ENCODE measurements around the gene SNX22.

DNA sequence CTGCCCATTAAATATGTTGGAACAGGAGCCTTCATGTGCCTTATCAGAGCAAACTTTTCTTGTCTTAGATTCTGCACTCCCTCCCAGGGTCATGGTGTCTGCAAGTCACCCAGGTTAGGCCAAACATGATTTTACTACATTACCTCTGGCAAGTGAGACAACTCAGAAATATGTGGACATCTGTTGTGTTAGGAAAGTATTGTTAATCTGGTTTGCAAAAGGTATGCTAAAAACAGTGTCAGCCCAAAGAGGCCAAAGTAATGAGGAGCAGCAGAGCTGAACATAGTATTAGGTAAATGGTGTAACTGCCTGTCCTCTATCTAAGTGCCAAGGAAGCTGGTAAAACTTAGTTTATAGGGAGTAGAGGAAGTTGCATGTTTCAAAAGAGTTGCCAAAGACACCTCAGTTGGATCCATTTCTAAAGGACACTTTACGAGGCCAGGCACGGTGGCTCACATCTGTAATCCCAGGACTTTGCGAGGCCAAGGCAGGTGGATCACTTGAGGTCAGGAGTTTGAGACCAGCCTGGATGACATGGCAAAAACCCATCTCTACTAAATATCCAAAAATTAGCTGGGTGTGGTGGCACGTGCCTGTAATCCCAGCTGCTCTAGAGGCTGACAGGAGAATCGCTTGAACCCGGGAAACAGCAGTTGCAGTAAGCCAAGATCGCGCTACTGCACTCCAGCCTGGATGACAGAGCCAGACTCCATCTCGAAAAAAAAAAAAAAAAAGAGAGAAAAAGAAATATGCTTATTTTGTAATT, 33.8 kb downstream of the SNX22 start:
- no peak for TF ChIP-seq EP300 (IDR thresholded peaks at IDR 0.05)
- TF ChIP-seq, protein P1, sequence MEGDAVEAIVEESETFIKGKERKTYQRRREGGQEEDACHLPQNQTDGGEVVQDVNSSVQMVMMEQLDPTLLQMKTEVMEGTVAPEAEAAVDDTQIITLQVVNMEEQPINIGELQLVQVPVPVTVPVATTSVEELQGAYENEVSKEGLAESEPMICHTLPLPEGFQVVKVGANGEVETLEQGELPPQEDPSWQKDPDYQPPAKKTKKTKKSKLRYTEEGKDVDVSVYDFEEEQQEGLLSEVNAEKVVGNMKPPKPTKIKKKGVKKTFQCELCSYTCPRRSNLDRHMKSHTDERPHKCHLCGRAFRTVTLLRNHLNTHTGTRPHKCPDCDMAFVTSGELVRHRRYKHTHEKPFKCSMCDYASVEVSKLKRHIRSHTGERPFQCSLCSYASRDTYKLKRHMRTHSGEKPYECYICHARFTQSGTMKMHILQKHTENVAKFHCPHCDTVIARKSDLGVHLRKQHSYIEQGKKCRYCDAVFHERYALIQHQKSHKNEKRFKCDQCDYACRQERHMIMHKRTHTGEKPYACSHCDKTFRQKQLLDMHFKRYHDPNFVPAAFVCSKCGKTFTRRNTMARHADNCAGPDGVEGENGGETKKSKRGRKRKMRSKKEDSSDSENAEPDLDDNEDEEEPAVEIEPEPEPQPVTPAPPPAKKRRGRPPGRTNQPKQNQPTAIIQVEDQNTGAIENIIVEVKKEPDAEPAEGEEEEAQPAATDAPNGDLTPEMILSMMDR (IDR thresholded peaks at IDR 0.05) = no peak
